SU-DHL-6 (cell line): ENCODE data around the gene GRAMD2B.

Experiments used
- EZH2phosphoT487 ChIP-seq: fragments of 200-600 bp; sonication (generic), shearing (Covaris generic); conservative IDR thresholded peaks from 2 replicates; pipeline ENCODE4 v1.6.1; 2018; ENCODE audit warnings: mild to moderate bottlenecking, antibody characterized with exemption, low read length, moderate library complexity, mixed read lengths
- TF ChIP-seq, protein P1 (sequence below): fragments of 200-600 bp; sonication (generic); IDR thresholded peaks from one replicate; pipeline ENCODE4 v1.5.1; 2017; ENCODE audit warnings: antibody characterized with exemption, mild to moderate bottlenecking, low read length, moderate library complexity; ENCODE audit not compliant: insufficient read depth, poor library complexity, severe bottlenecking

GRCh38 chr5:126519637-126520592 is 96.7 kb downstream of the GRAMD2B start:
- TF ChIP-seq, protein P1, sequence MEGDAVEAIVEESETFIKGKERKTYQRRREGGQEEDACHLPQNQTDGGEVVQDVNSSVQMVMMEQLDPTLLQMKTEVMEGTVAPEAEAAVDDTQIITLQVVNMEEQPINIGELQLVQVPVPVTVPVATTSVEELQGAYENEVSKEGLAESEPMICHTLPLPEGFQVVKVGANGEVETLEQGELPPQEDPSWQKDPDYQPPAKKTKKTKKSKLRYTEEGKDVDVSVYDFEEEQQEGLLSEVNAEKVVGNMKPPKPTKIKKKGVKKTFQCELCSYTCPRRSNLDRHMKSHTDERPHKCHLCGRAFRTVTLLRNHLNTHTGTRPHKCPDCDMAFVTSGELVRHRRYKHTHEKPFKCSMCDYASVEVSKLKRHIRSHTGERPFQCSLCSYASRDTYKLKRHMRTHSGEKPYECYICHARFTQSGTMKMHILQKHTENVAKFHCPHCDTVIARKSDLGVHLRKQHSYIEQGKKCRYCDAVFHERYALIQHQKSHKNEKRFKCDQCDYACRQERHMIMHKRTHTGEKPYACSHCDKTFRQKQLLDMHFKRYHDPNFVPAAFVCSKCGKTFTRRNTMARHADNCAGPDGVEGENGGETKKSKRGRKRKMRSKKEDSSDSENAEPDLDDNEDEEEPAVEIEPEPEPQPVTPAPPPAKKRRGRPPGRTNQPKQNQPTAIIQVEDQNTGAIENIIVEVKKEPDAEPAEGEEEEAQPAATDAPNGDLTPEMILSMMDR = no peak
- TF ChIP-seq EZH2phosphoT487 = no peak
